ENCODE measurements around the gene GRID2. TPM values are rescaled to one million over a fixed set of nuclear protein-coding genes. Genes with fewer than 3 reads are reported as not detected.
"Not testable (repeated sequence)": the region's sequence is repeated elsewhere in the genome, so short reads cannot be mapped to it uniquely, and the experiment has no call there.

Gene GRID2
- total and polyA plus RNA-seq, 2 experiments from 2014 or later = 0.12 TPM; not detected in 1

- Histone ChIP-seq H3K9me3 (ENCODE audit: low read depth) (no peaks in the 10 kb centered on the region), H3K4me1 (ENCODE audit: low read depth) (no peaks in the 10 kb centered on the region), H3K4me3 (no peak overlapping the region), H3K36me3 (no peaks in the 10 kb centered on the region), H3K27ac (no peak overlapping the region), H3K27me3 (no peaks in the 10 kb centered on the region)
- TF ChIP-seq CTCF (IDR thresholded peaks at IDR 0.05; ENCODE audit: low read depth, low read length) = peak; percentile 60
- DNase-seq (ENCODE audit: low read depth in 1 of 2, low spot score in 1 of 2) = peak; percentile 70 to 74
Measured at GRCh38 chr4:92387459-92388069, 83.8 kb downstream of the GRID2 start.

- H3K4me1 ChIP-seq (ENCODE audit: low read depth) = no peaks in the 10 kb centered on the region
- DNase-seq (ENCODE audit: low read depth in 1 of 2, low spot score in 1 of 2) = no peak
- no peak overlapping the region for H3K27ac ChIP-seq
- no peaks in the 10 kb centered on the region for H3K27me3 ChIP-seq
- H3K9me3 ChIP-seq (ENCODE audit: low read depth) = no peaks in the 10 kb centered on the region
- no peak overlapping the region for H3K4me3 ChIP-seq
- H3K36me3 ChIP-seq = no peaks in the 10 kb centered on the region
- no peak for TF ChIP-seq CTCF (IDR thresholded peaks at IDR 0.05; ENCODE audit: low read depth, low read length)
Measured at GRCh38 chr4:92399032-92399431, 95.3 kb downstream of the GRID2 start.

GRCh38 chr4:92403525-92403924 is 99.8 kb downstream of the GRID2 start:
- DNase-seq (ENCODE audit: low read depth in 1 of 2, low spot score in 1 of 2); H3K9me3 ChIP-seq (ENCODE audit: low read depth): not testable (repeated sequence)

GRCh38 chr4:92406488-92406887 is 102.7 kb downstream of the GRID2 start:
- no peaks in the 10 kb centered on the region for H3K9me3 ChIP-seq (ENCODE audit: low read depth)
- H3K4me1 ChIP-seq (ENCODE audit: low read depth) = no peaks in the 10 kb centered on the region
- H3K36me3 ChIP-seq = no peaks in the 10 kb centered on the region
- no peak for TF ChIP-seq CTCF (IDR thresholded peaks at IDR 0.05; ENCODE audit: low read depth, low read length)
- no peak overlapping the region for H3K27ac ChIP-seq
- no peak for DNase-seq (ENCODE audit: low read depth in 1 of 2, low spot score in 1 of 2)
- no peaks in the 10 kb centered on the region for H3K27me3 ChIP-seq
- H3K4me3 ChIP-seq = no peak overlapping the region

More at GRCh38 chr4:92403525-92403924, 99.8 kb downstream of the GRID2 start:
- H3K4me3 ChIP-seq; H3K27ac ChIP-seq; H3K36me3 ChIP-seq; H3K4me1 ChIP-seq (ENCODE audit: low read depth); H3K27me3 ChIP-seq: not testable (repeated sequence)

GRCh38 chr4:92421920-92422319 is 118.2 kb downstream of the GRID2 start:
- no peaks in the 10 kb centered on the region for H3K36me3 ChIP-seq
- no peak overlapping the region for H3K4me3 ChIP-seq
- peaks cover 8% of the 10 kb centered on the region for H3K4me1 ChIP-seq (ENCODE audit: low read depth)
- no peak overlapping the region for H3K27ac ChIP-seq
- H3K9me3 ChIP-seq (ENCODE audit: low read depth) = no peaks in the 10 kb centered on the region
- TF ChIP-seq CTCF (IDR thresholded peaks at IDR 0.05; ENCODE audit: low read depth, low read length) = no peak
- DNase-seq (ENCODE audit: low read depth in 1 of 2, low spot score in 1 of 2) = no peak
- no peaks in the 10 kb centered on the region for H3K27me3 ChIP-seq

- no peak for DNase-seq (ENCODE audit: low read depth in 1 of 2, low spot score in 1 of 2)
- H3K4me1 ChIP-seq (ENCODE audit: low read depth) = no peaks in the 10 kb centered on the region
- H3K4me3 ChIP-seq = no peak overlapping the region
- no peaks in the 10 kb centered on the region for H3K9me3 ChIP-seq (ENCODE audit: low read depth)
- no peaks in the 10 kb centered on the region for H3K27me3 ChIP-seq
- H3K36me3 ChIP-seq = no peaks in the 10 kb centered on the region
- TF ChIP-seq CTCF (IDR thresholded peaks at IDR 0.05; ENCODE audit: low read depth, low read length) = no peak
- no peak overlapping the region for H3K27ac ChIP-seq
Measured at GRCh38 chr4:92433272-92433758, 129.5 kb downstream of the GRID2 start.

GRCh38 chr4:92438722-92439121 is 135.0 kb downstream of the GRID2 start:
- H3K4me1 ChIP-seq (ENCODE audit: low read depth); H3K4me3 ChIP-seq; H3K27me3 ChIP-seq; H3K9me3 ChIP-seq (ENCODE audit: low read depth); H3K36me3 ChIP-seq; H3K27ac ChIP-seq; DNase-seq (ENCODE audit: low read depth in 1 of 2, low spot score in 1 of 2): not testable (repeated sequence)

GRCh38 chr4:92442131-92442530 is 138.4 kb downstream of the GRID2 start:
- H3K4me3 ChIP-seq; H3K27me3 ChIP-seq; DNase-seq (ENCODE audit: low read depth in 1 of 2, low spot score in 1 of 2); H3K9me3 ChIP-seq (ENCODE audit: low read depth); H3K36me3 ChIP-seq; H3K4me1 ChIP-seq (ENCODE audit: low read depth); H3K27ac ChIP-seq: not testable (repeated sequence)

- not testable (repeated sequence) for DNase-seq (ENCODE audit: low read depth in 1 of 2, low spot score in 1 of 2); H3K4me3 ChIP-seq; H3K27me3 ChIP-seq; H3K36me3 ChIP-seq; H3K9me3 ChIP-seq (ENCODE audit: low read depth); H3K27ac ChIP-seq
- peaks cover 13% of the 10 kb centered on the region for H3K4me1 ChIP-seq (ENCODE audit: low read depth)
Measured at GRCh38 chr4:92444143-92444843, 140.5 kb downstream of the GRID2 start.

Data from cardiac muscle cell (in vitro differentiated cells and primary cell).